Measurements from ENCODE around the gene TBC1D7.

DNA sequence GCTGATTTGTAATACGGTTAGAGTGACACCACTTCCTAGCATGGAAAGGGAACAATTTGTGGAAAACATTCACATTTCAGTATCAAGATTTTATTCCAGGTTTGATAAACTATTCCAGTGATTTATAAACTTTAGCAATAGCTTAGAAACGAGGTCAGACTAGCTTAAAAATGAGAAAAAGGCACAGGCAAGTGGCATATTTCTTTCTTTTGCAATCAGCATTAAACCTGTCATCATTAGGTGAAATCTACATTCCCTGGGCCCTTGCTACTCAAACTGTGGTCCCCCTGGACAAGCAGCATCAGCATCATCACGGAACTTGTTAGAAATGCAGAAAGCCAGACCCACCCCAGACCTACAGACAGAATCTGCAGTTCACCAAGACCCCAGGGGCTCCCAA is 29.9 kb downstream of the TBC1D7 start:
- no peak for TF ChIP-seq BHLHE40 (IDR thresholded peaks at IDR 0.05; ENCODE audit: borderline replicate concordance)
- TF ChIP-seq CTBP1 (IDR thresholded peaks at IDR 0.05; ENCODE audit: borderline replicate concordance): no peak
- no peak for TF ChIP-seq FOXK2 (IDR thresholded peaks at IDR 0.05)
- TF ChIP-seq NFRKB (IDR thresholded peaks at IDR 0.05): no peak
